ENCODE measurements around the gene PBX3.

DNA sequence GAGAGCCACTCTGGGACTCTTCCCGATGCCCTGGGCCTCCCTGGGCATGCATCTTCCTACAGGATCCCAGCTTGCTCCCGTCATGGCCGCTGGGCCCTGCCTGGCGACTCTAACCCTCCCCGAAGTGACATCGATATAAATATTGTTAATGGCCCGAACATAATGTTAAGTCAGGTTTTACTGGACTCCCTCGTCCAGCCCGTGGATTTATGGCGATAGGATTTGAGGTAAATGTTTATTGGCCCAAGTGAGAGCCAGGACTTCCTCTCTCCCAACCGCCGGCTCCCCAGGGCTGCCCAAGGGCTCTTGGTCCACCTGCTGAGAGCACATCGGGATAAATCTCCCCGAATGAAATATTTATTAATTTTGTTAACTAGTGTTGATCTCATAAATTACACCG, 246.3 kb downstream of the PBX3 start:
- TF ChIP-seq, protein P1, sequence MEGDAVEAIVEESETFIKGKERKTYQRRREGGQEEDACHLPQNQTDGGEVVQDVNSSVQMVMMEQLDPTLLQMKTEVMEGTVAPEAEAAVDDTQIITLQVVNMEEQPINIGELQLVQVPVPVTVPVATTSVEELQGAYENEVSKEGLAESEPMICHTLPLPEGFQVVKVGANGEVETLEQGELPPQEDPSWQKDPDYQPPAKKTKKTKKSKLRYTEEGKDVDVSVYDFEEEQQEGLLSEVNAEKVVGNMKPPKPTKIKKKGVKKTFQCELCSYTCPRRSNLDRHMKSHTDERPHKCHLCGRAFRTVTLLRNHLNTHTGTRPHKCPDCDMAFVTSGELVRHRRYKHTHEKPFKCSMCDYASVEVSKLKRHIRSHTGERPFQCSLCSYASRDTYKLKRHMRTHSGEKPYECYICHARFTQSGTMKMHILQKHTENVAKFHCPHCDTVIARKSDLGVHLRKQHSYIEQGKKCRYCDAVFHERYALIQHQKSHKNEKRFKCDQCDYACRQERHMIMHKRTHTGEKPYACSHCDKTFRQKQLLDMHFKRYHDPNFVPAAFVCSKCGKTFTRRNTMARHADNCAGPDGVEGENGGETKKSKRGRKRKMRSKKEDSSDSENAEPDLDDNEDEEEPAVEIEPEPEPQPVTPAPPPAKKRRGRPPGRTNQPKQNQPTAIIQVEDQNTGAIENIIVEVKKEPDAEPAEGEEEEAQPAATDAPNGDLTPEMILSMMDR (IDR thresholded peaks at IDR 0.05; ENCODE audit: low read depth, low read length, poor library complexity, severe bottlenecking), result no peak
- TF ChIP-seq EZH2phosphoT487 (IDR thresholded peaks at IDR 0.05; ENCODE audit: borderline replicate concordance, low read length), result no peak
